Measurements from ENCODE around the gene FARP1.

DNA sequence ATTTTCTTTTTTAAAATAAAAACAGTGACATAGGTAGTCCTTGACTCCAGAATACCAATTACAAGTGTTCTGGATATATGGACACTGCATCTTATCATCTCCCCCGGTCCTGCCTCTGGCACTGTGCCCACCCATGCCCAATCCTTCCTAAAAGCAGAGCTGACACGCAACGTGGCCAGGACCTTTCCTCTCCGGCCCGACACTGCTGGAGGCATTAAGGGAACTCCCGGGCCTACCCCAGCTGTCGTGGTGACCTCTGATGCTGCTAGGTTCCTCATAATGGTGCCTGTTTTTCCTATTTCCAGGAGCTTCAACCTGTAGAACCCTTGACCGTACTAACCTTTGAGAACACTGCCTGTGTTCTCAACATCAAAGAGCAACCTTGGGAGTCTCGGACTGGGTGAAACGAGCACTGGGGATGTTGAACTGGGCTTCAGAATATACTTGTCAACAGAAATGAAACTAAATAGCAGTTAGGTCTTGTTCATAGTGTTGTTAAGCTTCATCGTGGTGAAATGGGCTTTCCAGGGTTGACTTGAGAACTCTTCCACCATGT lies 48.1 kb downstream of the FARP1 start:
- TF ChIP-seq POLR2AphosphoS5 (IDR thresholded peaks at IDR 0.05; ENCODE audit: borderline replicate concordance, low read depth, low read length): no peak
- no peak for TF ChIP-seq EZH2 (IDR thresholded peaks at IDR 0.05)

All from SK-N-MC (cell line).